Neural cell (in vitro differentiated cells): ENCODE data around the gene HTR7. TPM values are rescaled to one million over a fixed set of nuclear protein-coding genes. Genes with fewer than 3 reads are reported as not detected.

ENCODE experiments used
- H2AFZ ChIP-seq: fragments of 200-600, 300-800 bp; sonication (generic), shearing (Covaris generic); 2 replicates; pipeline ENCODE4 v1.6.0; 2014; ENCODE audit warnings: low read depth, mild to moderate bottlenecking, antibody characterized with exemption, low read length, moderate library complexity
- H3F3A ChIP-seq: fragments of 200-600 bp; shearing (Covaris generic); 2 replicates; pipeline ENCODE4 v1.6.1; 2016; ENCODE audit warnings: mild to moderate bottlenecking, moderate library complexity, mixed read lengths, antibody characterized with exemption, low read length; ENCODE audit not compliant: insufficient read depth, poor library complexity, severe bottlenecking
- H3K27ac ChIP-seq: fragments of 200-600, 300-800 bp; sonication (generic), shearing (Covaris generic); 2 replicates; pipeline ENCODE4 v1.5.1; 2014; ENCODE audit warnings: mild to moderate bottlenecking, low read length, moderate library complexity
- H3K27me3 ChIP-seq: fragments of 300-800, 200-600 bp; sonication (generic), shearing (Covaris generic); 2 replicates; pipeline ENCODE4 v1.6.0; 2014; ENCODE audit warnings: mild to moderate bottlenecking, low read depth, low read length, moderate library complexity; ENCODE audit not compliant: insufficient read depth
- H3K36me3 ChIP-seq: fragments of 300-800, 200-600 bp; sonication (generic), shearing (Covaris generic); 2 replicates; pipeline ENCODE4 v1.5.1; 2014; ENCODE audit warnings: mild to moderate bottlenecking, antibody characterized with exemption, low read length, moderate library complexity; ENCODE audit not compliant: insufficient read depth
- H3K4me2 ChIP-seq: fragments of 300-800, 200-600 bp; sonication (generic), shearing (Covaris generic); 2 replicates; pipeline ENCODE4 v1.6.0; 2014; ENCODE audit warnings: mild to moderate bottlenecking, low read length
- H3K4me3 ChIP-seq: fragments of 300-800, 200-600 bp; sonication (generic), shearing (Covaris generic); 2 replicates; pipeline ENCODE4 v1.5.1; 2014; ENCODE audit warnings: mild to moderate bottlenecking, low read length, moderate library complexity
- H3K79me2 ChIP-seq: fragments of 200-600 bp; shearing (Covaris generic); replicated peaks from 2 replicates; pipeline ENCODE4 v1.6.0; 2014; ENCODE audit warnings: mild to moderate bottlenecking, low read length, moderate library complexity; ENCODE audit not compliant: insufficient read depth
- H3K9ac ChIP-seq: fragments of 300-800, 200-600 bp; sonication (generic), shearing (Covaris generic); 2 replicates; pipeline ENCODE4 v1.6.1; 2016; ENCODE audit warnings: mild to moderate bottlenecking, low read length, mixed read lengths
- H3K9me2 ChIP-seq: fragments of 200-600 bp; shearing (Covaris generic); 2 replicates; pipeline ENCODE4 v1.6.1; 2016; ENCODE audit warnings: mild to moderate bottlenecking, low read length, mixed read lengths; ENCODE audit not compliant: insufficient read depth
- H3K9me3 ChIP-seq: fragments of 200-600, 300-800 bp; sonication (generic), shearing (Covaris generic); 2 replicates; pipeline ENCODE4 v1.6.1; 2016; ENCODE audit warnings: mild to moderate bottlenecking, mixed run types, low read length, moderate library complexity, mixed read lengths
- H4K20me1 ChIP-seq: fragments of 200-600 bp; shearing (Covaris generic); 2 replicates; pipeline ENCODE4 v1.6.1; 2016; ENCODE audit warnings: mild to moderate bottlenecking, mixed run types; ENCODE audit not compliant: insufficient read depth
- CTCF ChIP-seq: fragments of 450-650 bp; IDR thresholded peaks from 2 replicates; pipeline ENCODE4 v1.5.1; 2014; ENCODE audit warnings: antibody characterized with exemption, mild to moderate bottlenecking, moderate library complexity; ENCODE audit not compliant: poor library complexity, severe bottlenecking
- EP300 ChIP-seq: fragments of 450-650 bp; conservative IDR thresholded peaks from 2 replicates; pipeline ENCODE4 v1.6.1; 2014; ENCODE audit warnings: antibody characterized with exemption, mild to moderate bottlenecking, moderate library complexity; ENCODE audit not compliant: poor library complexity, severe bottlenecking
- EZH2 ChIP-seq: fragments of 200-600, 300-800 bp; shearing (Covaris generic), sonication (generic); IDR thresholded peaks from 2 replicates; pipeline ENCODE4 v1.6.1; 2014; ENCODE audit warnings: antibody characterized with exemption, low read length, borderline replicate concordance, mild to moderate bottlenecking; ENCODE audit not compliant: insufficient read depth, poor library complexity, severe bottlenecking
- MXI1 ChIP-seq: fragments of 450-650 bp; conservative IDR thresholded peaks from 2 replicates; pipeline ENCODE4 v1.6.1; 2014; ENCODE audit warnings: antibody characterized with exemption, mild to moderate bottlenecking; ENCODE audit not compliant: poor library complexity, severe bottlenecking
- POLR2AphosphoS5 ChIP-seq: IDR thresholded peaks from 2 replicates; pipeline ENCODE4 v1.6.1; 2012
- RAD21 ChIP-seq: fragments of 450-650 bp; conservative IDR thresholded peaks from 2 replicates; pipeline ENCODE4 v1.6.1; 2014; ENCODE audit warnings: antibody characterized with exemption, mild to moderate bottlenecking, moderate library complexity
- REST ChIP-seq: IDR thresholded peaks from 2 replicates; pipeline ENCODE4 v1.6.1; 2012; ENCODE audit warnings: borderline replicate concordance
- SMC3 ChIP-seq: fragments of 450-650 bp; conservative IDR thresholded peaks from 2 replicates; pipeline ENCODE4 v1.6.1; 2014; ENCODE audit warnings: antibody characterized with exemption, mild to moderate bottlenecking, moderate library complexity; ENCODE audit not compliant: poor library complexity
- TAF1 ChIP-seq: IDR thresholded peaks from 2 replicates; pipeline ENCODE4 v1.6.1; 2012; ENCODE audit warnings: low read depth
- polyA plus RNA-seq: library from polyadenylated mRNA; depleted of rRNA; stranded (reverse); fragments of >200 nt; gene quantifications from 2 replicates; pipeline ENCODE4 v1.2.3, GENCODE V29; 2014

Gene HTR7
- polyA plus RNA-seq, 1 donor from 2014 or later = 0.95 TPM

- Histone ChIP-seq H3F3A (no peaks in the 10 kb centered on the region), H2AFZ (no peak overlapping the region), H3K27ac (no peak overlapping the region), H3K4me2 (no peak overlapping the region), H3K9me2 (no peaks in the 10 kb centered on the region), H3K36me3 (no peaks in the 10 kb centered on the region), H4K20me1 (no peaks in the 10 kb centered on the region), H3K4me3 (no peak overlapping the region), H3K9ac (no peak overlapping the region), H3K79me2 (no peaks in the 10 kb centered on the region), H3K27me3 (no peaks in the 10 kb centered on the region), H3K9me3 (no peaks in the 10 kb centered on the region)
- TF ChIP-seq EP300 = no peak
- TF ChIP-seq MXI1 = no peak
- no peak for TF ChIP-seq RAD21
- TF ChIP-seq POLR2AphosphoS5 = no peak
- TF ChIP-seq REST = no peak
- TF ChIP-seq SMC3 = no peak
- no peak for TF ChIP-seq EZH2
- no peak for TF ChIP-seq CTCF
Observed at GRCh38 chr10:90804354-90804753, 53.5 kb downstream of the HTR7 start.

GRCh38 chr10:90801608-90802007 lies 56.2 kb downstream of the HTR7 start:
- TF ChIP-seq MXI1 = no peak
- TF ChIP-seq REST = no peak
- TF ChIP-seq EZH2 = no peak
- no peak for TF ChIP-seq RAD21
- no peak for TF ChIP-seq CTCF
- TF ChIP-seq SMC3 = no peak
- TF ChIP-seq EP300 = no peak
- no peak for TF ChIP-seq POLR2AphosphoS5
- TF ChIP-seq TAF1 = no peak
- H4K20me1 ChIP-seq = no peaks in the 10 kb centered on the region
- H3K4me3 ChIP-seq = no peak overlapping the region
- no peaks in the 10 kb centered on the region for H3K36me3 ChIP-seq
- no peaks in the 10 kb centered on the region for H3F3A ChIP-seq
- no peaks in the 10 kb centered on the region for H3K27me3 ChIP-seq
- no peak overlapping the region for H3K9ac ChIP-seq
- H3K27ac ChIP-seq = no peak overlapping the region
- no peaks in the 10 kb centered on the region for H3K9me2 ChIP-seq
- no peaks in the 10 kb centered on the region for H3K9me3 ChIP-seq
- no peaks in the 10 kb centered on the region for H3K79me2 ChIP-seq
- no peak overlapping the region for H2AFZ ChIP-seq
- H3K4me2 ChIP-seq = no peak overlapping the region
